CD4-positive, alpha-beta T cell treated with Interleukin-17A for 1 hour (primary cell): ENCODE data around the gene TYW1.
"Not testable (repeated sequence)": the region's sequence is repeated elsewhere in the genome, so short reads cannot be mapped to it uniquely, and the experiment has no call there.

Source experiments
- DNase-seq: peaks from one replicate; pipeline ENCODE4 v3.0.0-alpha.2; 2020

TYW1 gene

GRCh38 chr7:67135617-67136486, 139.2 kb downstream of the TYW1 start:
- not testable (repeated sequence) for DNase-seq

DNA sequence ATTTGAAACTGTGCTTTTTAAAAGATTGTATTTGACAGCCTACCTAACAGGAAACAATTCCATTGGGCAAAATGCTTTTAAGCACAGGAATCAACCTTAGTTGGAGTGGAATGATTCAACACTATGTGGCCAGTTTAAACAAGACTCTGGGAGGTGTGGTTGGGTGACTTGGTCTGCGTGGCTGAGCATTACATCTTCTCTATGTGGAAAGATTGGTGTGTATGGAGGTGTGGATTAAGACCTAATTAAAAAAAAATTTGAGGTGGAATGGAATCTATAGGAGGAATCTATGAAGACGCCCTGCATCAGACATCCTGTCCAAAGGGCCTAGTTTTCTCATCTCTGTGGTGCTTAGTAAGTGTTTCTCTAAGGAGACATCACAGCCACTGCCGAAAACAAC, 140.9 kb downstream of the TYW1 start:
- DNase-seq: not testable (repeated sequence)

DNA sequence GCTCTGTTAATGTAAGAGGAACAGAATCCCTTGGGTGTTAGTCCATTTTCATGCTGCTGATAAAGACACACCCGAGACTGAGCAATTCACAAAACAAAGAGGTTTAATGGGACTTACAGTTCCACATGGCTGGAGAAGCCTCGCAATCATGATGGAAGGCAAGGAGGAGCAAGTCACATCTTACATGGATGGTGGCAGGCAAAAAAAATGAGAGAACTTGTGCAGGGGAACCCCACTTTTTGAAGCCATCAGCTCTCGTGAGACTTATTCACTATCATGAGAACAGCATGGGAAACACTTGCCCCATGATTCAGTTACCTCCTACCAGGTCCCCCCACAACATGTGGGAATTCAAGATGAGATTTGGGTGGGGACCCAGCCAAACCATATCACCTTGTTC, 143.2 kb downstream of the TYW1 start:
- DNase-seq: not testable (repeated sequence)

DNA sequence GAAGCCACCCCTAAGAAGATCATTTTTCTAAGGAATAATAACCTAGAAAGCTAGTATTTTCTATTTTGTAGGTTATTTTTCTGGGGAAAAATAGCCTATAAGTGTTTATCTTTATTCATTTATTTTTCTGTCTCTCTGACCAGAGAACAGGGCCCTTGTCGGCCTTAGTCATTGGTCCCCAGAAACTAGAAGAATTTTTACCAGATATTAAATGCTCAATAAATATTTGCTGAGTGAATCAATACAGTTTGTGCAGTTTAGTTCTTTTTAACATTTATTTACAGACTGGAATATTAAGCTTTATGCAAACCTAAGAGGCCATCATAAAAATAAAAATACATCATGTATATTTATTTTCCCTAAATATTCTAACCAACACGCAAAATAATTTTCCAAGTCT, 144.4 kb downstream of the TYW1 start:
- DNase-seq: not testable (repeated sequence)

DNA sequence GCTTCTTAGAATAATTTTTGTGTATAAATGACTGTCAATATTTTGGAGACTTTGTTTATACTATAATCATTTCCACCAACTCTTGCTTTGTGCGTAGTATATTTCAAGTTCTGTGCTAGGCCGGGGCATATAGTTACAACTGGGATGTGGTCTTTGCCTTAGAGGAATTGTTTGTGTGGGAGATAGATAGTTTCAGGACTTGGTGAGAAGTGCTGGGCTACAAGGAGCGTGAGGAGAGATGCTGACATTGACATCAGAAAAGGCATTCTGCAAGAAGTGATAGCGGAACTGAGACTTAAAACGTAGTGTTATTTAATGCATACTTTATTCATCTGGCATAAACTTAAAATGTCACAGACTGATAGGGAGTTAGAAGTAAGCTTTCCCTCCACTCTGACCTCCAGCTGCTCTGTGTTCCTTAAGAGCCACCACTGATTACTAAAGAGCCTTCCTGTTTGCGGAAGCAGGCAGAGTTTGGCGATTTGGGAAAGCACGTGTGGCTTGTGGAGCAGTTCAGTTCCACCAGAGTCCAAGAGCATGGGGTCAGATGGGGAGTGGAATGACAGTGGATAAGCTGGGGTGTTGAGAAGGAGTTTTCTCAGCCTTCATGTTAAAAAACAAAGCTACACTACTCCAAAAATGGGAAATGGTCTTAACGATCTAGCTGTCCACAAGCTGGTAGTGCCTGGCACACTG, 146.6 kb downstream of the TYW1 start:
- not testable (repeated sequence) for DNase-seq

DNA sequence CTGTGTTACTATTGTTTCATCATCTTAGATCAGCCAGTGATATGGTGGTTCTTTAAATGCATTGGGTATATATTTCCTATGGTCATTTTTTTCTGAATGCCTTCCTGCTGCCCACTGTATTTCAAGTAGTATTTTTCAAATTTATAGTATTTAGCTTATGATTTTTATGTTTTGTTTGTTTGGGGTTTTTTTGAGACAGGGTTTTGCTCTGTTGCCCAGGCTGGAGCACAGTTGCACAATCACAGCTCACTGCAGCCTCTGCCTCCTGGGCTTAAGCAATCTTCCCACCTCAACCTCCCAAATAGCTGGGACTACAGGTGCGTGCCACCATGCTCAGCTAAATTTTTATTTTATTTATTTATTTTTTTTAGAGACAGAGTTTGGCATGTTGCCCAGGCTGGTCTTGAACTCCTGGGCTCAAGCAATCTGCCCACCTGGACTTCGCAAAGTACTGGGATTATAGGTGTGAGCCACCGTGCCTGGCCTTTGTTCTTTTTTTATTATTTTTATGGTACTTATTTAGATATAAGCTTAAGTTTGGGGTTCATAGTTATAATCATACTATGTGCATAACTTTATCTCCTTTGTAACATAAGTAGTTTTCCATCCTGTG, 149.1 kb downstream of the TYW1 start:
- not testable (repeated sequence) for DNase-seq

- DNase-seq: not testable (repeated sequence)
Measured at GRCh38 chr7:67149131-67149530, 152.5 kb downstream of the TYW1 start.

GRCh38 chr7:67154374-67154773, 157.7 kb downstream of the TYW1 start:
- DNase-seq: not testable (repeated sequence)

DNA sequence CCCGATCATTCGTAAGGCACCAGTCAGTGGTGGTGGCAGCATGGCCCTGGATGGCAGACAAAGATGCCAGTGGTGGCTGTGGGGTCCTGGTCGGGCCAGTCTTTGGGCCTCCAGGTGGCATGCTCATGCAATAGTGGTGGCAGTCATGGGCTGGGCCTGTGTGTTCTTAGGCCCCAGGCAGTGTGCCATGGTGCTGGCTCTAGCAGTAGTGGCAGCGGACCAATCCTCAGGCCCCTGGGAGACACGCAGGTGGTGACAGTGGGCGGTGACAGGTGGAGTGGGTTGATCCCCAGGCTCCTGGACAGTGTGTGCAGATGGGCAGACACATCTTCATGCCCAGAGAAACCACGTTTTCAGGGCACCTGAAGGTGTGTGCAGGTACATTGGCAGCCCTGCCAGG, 159.4 kb downstream of the TYW1 start:
- not testable (repeated sequence) for DNase-seq

DNA sequence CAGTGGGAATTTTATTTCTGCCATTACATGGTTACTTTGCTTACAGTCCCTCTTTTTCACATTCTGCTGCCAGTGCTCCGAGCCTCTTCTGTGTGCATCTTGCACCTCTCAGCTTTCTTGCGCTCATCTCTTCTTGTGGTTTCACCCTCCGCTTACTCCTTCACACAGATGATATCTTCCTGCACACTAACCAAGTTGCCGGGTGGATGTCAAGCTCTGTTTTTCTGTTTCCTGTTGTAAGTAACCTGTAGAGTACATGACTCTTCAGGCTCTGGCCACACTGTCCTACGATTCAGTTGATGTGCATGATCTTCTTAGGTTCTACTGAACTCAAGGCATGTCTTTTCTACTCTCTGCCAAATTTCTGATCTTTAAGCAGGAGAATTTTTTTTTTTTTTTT, 166.7 kb downstream of the TYW1 start:
- DNase-seq: peak; percentile 57

GRCh38 chr7:67171151-67171550, 174.5 kb downstream of the TYW1 start:
- DNase-seq: not testable (repeated sequence)

DNA sequence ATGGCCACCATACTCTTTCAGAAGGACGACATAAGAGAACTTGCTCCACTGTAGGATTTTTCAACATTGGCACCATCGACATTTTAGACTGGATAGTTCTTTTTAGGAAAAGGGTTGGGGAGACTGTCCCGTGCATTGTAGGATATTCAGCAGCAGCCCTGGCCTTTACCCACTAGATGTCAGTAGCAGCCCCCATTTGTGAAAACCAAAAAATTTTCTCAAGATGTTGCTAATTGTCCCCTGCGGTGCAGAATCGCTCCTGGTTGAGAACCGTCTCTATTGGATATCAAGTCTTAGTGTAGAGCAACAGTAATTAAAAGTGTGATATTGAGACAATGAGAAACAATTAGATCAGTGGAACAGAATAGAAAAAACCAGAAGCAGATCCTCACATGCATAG, 180.1 kb downstream of the TYW1 start:
- not testable (repeated sequence) for DNase-seq

DNA sequence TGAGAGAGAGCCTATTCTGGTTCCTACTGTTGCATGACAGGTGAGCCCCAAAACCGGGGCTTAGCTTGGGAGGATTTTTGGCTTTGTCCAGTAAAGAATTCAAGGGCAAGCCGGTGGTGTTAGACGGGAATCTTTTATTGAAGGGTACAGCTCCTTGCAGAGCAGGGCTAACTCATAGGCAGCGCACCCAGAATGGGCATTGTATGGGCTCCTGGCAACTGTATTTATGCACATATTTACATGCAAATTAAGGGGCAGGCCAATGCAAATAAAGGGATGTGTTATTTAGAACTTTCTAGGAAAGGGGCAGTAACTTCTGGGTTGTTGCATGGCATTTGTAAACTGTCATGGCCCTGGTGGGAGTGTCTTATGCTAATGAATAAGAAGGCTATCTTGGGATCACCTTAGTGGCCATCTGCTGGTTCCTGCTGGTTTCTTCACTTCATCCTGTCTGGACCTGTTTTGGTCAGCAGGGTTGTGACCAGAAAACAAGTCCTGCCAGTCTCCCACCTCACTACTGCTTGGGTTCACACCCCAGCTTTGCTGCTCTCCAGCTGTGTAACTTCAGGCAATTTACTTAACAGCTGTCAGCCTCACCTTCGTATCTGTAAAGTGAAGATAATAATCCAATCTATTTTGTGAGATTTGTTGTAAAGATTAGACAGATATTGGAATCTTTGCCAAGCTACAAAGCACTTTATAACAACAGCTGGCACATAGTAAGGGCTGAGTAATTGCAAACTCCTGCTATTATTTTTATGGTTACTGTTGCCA, 182.5 kb downstream of the TYW1 start:
- DNase-seq: not testable (repeated sequence)

DNA sequence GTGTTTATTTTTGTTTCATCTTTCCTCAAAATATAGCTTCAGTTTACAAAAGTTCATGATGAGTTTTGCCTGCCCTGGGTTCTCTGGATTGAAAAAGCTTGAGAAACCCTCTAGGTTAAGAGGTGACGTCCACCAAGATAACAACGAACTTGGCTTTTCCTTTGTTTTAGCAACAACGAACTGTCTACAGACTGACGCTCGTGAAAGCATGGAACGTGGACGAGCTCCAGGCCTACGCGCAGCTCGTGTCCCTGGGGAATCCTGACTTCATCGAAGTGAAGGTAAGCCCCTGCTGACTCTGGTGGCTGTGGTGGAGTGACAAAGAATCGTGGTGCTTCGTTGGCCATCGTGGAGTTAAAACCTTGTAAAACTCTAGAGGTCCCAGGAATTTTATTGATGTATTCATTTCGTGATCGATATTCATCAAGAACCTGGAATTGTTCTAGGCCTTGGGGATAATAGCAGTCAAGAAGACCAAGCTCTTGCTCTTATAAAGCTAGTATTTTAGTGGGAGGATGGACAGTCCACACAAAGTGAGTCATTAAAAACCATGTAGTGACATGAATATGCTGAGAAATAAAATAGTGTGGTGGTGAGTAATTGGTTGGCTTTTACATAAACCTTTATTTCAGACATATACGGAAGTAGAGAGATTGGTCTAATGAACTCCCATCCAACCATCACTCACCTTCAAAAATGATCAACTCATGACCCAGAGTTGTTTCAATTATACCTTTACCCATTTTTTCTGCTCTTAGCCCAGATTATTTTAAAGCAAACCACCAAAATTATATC, 186.5 kb downstream of the TYW1 start:
- DNase-seq: not testable (repeated sequence)

- not testable (repeated sequence) for DNase-seq
Measured at GRCh38 chr7:67184912-67185659, 188.5 kb downstream of the TYW1 start.

GRCh38 chr7:67185660-67186129, 189.1 kb downstream of the TYW1 start:
- not testable (repeated sequence) for DNase-seq

- DNase-seq: not testable (repeated sequence)
Measured at GRCh38 chr7:67189160-67189559, 192.5 kb downstream of the TYW1 start.

GRCh38 chr7:67189801-67190465, 193.3 kb downstream of the TYW1 start:
- DNase-seq: not testable (repeated sequence)

DNA sequence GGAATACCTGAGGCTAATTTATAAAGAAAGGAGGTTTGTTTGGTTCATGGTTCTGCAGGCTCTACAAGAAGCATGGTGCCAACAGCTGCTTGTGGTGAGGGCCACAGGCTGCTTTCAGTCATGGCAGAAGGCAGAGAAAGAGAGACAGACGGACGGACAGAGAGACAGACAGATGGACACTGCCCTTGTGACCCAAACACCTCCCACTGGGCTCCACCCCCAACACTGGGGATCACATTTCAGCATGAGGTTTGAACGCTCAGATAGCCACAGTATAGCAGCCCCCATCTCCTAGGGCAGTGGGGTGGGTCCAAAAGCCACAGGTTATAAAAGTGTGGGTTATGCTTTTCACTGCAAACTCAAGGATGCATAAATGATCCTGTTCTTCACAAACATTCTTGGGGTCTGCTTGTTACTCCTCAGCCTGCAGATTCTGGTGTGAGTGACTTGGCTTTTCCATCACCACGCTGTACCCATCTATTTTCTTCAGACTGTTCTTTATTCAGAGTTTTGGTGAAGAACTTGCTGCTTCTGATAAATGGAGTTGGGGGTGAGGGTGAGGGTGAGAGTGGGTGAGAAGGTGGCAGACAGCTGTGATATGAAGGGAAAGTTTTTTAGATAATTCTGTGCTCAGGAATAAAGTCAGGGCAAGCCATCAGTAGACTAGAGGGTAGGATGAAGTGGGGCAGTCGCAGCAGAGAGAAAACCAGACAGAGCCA, 194.5 kb downstream of the TYW1 start:
- DNase-seq: not testable (repeated sequence)
